ENCODE data around the gene BAIAP2L2.

BAIAP2L2 gene

GRCh38 chr22:38036392-38037062 is 74.0 kb downstream of the BAIAP2L2 start:
- no peak for DNase-seq

- no peak for DNase-seq
Observed at GRCh38 chr22:38035530-38035885, 75.0 kb downstream of the BAIAP2L2 start.
